GM18499 (cell line): ENCODE measurements around the gene HDAC4.

Source experiments
- ATAC-seq: cut with Tn5 transposase; IDR thresholded peaks from one replicate; pipeline ENCODE4 v1.9.1; 2021; ENCODE audit warnings: moderate number of reproducible peaks; ENCODE audit not compliant: insufficient read depth, unreplicated experiment

Gene HDAC4

DNA sequence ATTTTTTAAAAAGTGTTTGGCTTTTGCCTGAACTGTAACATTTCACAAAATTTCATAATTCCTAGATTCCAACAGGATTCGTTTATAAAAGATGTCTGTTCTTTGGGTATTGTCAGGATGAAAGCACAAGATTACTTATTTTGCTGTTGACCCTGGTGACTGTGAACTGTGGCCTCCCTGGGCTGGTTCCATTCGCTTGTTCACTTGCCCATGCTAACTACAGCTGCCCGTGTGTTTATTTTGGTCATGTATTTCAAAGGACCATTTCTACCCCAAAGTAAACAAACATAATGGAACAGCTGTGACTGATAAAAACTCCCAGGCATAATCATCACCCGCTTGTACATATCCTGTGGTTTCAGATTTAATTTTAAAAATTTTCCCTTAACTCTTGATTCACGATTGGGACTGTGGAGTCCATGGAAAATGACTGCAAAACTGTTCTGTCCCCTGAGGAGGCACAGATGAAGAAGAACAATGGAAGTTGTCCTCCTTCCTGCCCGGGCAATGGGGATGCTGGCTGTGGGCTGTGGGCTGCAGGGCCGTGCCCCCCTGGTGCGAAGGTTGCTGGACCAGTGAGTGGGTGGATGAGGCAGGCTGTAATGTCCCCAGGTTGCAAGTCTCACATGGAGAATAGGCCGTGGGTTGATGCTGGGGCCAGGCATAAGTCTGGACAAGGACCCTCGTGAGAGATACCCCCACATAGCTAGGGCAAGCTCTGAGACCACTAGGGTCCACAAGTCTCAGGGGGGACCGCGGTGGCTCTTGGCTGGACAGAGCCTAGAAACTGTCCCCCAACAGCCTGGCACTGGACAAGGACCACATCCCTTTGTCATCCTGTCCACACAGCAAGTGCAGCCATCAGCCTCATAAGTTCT is 28.9 kb upstream of the HDAC4 start:
- no peak for ATAC-seq

- no peak for ATAC-seq
Measured at GRCh38 chr2:239425631-239426030, 24.8 kb upstream of the HDAC4 start.

- ATAC-seq, result no peak
Measured at GRCh38 chr2:239424337-239425045, 23.7 kb upstream of the HDAC4 start.

DNA sequence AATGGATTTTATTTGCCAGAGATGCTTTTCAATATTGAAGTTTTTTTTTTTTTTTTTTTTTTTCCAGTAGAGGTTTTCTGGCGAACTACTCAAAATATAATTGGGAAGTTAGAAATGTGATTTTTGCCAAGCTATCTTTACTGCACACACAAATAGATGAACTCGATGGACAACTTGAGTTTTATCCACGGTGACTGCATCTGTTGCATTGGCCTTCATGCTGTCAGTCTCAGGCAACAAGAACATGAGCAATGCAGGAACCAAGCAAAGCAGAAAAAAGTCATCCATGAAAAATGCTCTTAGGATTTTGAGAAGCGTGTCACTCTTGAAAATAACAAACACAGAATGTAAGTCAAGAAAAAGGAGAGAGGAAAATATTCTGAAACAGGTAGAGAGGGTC is 22.7 kb upstream of the HDAC4 start:
- no peak for ATAC-seq

DNA sequence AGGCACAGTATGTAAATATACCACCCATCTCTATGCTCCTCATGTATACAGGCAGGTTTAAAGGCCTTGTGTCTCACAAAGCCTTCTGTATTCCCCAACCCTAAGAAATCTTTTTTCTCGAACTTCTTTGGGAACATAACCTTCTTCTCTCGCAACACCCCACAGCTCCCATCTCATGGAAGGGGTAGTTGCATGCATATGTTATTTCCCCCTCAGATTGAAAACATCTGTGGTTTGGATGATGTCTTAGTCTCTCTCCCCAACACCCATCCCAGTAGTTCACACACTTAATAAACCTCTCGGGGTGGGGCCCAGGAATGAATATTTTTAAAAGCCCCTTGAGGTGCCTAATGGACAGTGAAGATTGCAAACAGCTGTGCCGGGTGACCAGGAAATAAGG is 21.0 kb upstream of the HDAC4 start:
- ATAC-seq, result no peak

- no peak for ATAC-seq
Measured at GRCh38 chr2:239420082-239420481, 19.3 kb upstream of the HDAC4 start.

- ATAC-seq, result no peak
Measured at GRCh38 chr2:239418918-239419317, 18.1 kb upstream of the HDAC4 start.

DNA sequence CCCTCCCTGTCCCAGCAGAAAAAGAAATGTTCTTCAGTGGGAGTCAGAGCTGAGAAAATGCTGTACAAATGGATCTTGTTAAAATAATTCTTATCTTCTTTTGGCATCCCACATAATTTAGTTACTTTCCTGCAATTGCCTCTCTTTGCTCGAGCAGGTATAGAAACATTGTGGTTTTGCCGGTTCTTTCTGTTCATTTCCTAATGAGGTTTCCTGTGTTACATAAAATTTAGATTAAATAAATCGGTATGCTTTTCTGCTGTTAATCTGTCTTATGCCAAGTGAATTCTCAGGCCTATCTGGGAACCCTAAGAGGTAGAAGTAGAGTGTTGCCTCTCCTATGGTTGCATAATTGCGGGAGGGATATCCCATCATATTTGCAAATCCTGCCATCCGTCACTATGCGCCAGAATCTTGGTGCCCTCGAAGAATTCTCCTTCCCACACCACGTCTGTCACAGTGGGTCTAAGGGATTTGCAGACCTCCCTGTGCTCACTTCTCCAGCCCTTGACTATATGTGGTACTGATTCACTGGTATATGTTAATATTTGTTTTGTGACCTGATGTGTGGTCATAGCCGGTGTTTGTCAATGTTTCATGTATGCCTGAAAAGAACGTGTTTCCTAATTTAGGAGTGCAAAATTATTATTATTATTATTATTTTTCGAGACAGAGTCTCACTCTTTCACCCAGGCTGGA is 12.2 kb upstream of the HDAC4 start:
- ATAC-seq, result no peak

- no peak for ATAC-seq
Measured at GRCh38 chr2:239411549-239412319, 10.9 kb upstream of the HDAC4 start.

GRCh38 chr2:239411117-239411516 is 10.3 kb upstream of the HDAC4 start:
- no peak for ATAC-seq

GRCh38 chr2:239409976-239410375 is 9.2 kb upstream of the HDAC4 start:
- no peak for ATAC-seq

DNA sequence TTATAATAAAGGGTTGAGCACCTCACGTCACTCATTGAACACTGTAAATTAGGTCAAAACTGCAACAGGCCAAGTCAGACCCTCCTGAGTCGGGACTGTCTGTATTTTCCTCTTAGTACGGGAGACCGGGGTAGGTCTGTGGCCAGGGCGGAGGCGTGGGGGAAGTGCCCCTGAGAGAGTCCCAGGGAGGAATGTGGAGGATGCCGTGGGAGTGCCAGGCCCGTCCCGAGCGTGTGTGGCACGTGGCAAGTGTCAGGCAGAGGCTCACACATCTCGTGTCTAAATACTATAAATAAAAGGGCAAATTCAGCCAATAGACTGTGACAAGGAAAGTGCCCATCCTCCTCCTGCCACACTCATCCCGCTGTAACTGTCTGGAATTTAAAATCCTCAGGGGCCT is 6.3 kb upstream of the HDAC4 start:
- ATAC-seq, result no peak

DNA sequence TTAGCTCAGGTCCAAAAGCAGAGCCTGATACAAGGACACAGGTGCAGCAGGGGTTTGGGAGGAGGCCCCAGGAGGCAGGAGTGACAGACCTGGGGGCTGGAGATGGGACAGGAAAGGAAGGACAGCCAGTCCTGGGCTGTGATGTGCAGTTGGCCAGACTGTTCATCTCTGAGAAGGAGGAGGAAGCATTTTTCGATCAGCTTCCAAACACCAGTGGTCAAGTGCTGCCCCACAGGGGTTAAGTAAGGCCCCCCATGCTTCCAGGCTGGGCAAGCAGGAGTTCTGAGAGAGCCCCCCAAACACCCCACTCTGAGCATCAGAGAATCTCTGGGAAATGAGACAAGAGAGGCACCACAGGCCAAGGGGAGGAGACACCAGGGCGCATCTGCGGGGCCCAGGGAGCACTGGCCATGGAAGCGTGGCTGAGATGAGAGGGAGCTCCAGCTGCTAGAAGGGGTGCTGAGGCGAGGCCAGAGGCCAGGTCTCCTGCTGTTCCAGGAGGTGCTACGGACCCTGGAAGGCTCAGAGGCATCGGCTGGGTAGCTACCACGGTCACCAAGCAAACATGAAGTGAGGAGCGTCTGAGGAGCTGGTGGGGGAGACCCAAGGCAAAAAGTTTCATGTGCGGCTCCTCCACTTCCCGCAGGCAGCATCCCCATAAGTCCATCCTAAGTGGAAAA is 5.6 kb upstream of the HDAC4 start:
- no peak for ATAC-seq

DNA sequence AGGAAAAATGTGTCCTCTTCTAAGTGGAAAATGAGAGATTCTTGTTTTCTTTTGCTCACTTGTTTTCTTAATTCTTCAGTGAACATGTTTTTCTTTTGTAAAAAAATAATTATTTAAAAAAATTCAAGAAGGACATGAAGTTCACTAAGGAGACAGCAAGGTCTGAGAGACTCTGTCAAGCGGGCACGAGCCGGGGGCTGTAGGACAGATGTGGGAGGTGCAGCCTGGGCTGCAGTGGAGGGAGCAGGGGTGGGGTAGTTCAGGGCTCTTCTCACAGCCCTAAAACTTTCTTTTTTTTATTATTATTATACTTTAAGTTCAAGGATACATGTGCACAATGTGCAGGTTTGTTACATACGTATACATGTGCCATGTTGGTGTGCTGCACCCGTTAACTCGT is 4.3 kb upstream of the HDAC4 start:
- no peak for ATAC-seq

DNA sequence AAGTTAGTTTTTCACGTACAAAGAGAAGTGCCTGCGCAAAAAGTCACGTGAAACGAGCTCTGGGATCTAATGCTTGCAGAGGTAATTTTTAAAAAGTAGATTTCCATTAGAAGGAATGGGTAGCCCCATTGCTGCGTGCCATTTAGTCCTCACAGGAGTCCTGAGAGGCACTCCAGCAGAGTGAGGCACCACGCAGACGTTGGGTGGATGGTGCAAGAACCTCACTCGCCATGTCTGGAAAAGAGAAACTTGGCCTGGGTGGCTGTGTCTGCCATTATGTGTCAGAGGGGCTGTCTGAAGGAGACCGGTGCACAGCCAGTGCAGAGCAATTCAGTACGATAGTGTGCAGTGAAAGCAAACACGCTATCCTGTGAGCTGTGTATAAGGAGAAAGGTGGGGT is 1.8 kb upstream of the HDAC4 start:
- ATAC-seq, result no peak

DNA sequence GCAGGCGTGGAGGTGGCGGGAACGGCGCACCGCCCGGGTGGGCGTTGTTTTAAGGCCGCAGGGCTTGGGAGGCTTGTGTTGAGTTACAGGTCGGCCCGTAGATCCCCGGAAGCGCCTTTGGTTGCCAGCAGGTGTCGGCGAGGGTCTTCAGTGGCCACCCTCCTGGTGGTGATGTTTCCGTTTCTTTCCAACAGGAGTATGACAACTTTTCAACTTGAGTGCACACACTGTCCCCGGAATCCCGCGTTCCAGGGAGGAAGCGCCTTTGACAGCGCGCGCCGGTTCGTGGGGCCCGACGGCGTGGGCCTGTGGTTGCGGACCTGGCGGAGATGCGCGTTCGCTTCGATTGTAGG is 1.0 kb upstream of the HDAC4 start:
- no peak for ATAC-seq

DNA sequence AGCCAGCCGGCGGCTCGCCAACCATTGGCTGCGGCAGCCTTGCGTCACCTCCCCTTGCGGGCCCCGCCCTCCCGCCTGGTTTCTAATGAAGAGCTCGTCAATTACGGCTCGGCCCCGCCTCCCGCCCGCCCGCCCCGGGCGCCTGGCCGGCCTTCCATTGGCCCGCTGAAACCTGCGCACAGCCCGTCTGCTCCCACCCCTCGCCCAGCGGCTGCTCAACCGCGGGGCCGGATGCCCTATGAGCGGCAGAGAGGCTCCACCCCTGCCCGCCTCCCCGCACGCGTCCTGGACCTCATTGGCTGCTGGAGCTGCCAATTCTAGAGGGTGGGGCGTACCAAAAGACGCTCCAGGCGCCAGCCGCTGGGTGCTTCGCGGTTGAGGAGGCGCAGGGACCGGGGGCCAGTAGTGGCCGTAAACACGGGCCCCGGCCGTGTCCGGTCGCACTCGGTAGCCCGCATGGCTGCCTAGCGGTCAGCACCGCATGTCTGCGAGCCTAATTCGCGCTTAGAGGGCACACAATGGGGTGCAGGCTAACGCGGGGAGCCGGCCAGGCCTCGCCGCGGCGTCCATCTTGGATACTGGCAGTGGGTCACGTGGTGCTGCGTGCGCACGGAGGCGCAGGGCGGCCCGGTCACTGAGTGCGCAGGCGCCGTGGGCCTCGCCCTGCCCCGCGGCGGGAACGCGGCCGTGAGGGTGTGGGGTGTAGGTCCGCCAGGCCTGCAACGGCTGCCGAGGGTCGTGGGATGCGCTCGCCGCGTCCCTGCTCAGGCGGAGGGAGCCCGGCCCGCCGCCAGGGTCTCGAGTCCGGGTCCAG is 454 bp upstream of the HDAC4 start:
- ATAC-seq, result peak; percentile 66

- no peak for ATAC-seq
Measured at GRCh38 chr2:239399921-239400595, 762 bp downstream of the HDAC4 start.
